SKM-1 (cell line): ENCODE measurements around the gene PADI1.

ENCODE experiments used
- DNase-seq: peaks from one replicate; lab custom pipeline; 2025; ENCODE audit not compliant: unreplicated experiment; lab: John Stamatoyannopoulos, UW

Gene PADI1

DNA sequence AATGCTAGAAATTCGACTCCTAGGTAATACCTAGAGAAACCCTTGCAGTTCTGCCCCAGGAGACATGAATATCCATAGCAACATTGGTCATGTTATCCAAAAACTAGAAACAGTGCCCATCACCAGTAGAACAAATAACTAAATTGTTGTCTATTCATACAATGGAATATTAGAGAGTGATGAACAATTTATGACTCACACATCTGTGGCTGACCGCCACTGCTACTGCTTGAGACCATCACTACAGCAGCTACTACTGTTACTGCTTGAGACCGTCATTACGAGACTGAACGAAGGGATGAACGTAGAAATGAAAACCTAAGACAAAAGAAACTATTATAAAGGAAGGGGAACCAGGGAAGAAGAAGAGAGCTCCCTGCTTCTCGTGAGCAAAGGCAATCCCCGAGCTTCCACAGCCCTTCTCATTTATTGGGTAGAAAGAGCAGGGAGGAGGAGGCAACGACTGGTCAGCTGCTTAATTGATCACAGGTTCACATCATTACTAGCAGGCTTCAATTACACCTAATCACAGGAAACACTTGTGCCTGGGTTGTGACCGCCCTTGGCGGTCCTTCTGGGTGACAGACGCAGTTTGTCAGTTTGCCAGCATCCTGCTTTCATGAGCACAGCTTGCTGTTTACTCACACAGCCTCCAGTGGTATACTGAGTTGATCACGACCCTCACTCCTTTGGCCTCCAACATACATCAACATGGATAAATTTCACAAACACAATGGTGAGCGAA is 88.9 kb downstream of the PADI1 start:
- no peak for DNase-seq

DNA sequence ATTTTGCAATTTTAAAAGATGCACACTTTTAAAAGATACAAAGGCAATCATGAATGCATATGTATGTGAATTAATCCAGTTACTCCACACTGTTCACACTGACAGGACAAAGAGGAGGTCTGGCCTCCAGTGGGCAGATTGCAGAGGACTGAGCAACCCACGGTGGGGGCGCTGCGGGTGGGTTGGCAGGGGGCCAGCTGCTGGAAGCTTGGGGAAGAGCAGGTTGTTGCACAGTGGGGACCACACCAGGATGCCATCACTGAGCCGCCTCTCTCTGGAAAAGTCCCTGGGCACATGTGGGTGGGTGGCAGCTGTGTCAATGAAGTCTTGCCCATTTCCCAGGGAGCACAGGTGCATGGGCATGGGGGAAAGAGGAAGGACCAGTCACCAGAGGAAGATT is 90.4 kb downstream of the PADI1 start:
- DNase-seq = no peak
